CD4-positive, CD25-positive, alpha-beta regulatory T cell (primary cell): Measurements from ENCODE around the gene ANKS1B. TPM values are rescaled to one million over a fixed set of nuclear protein-coding genes. Genes with fewer than 3 reads are reported as not detected.

ENCODE experiments used
- ATAC-seq, 2 donors: fragments of 150-1000 bp; cut with Tn5 transposase; one replicate each; pipeline ENCODE4 v1.10.0; 2021; ENCODE audit warnings: low read depth in 2 of 2, moderate number of reproducible peaks in 2 of 2, moderate library complexity in 1 of 2
- DNase-seq, 3 donors: peaks; one replicate each; pipeline versions ENCODE4 v3.0.0 to v3.0.0-alpha.2; 2012 to 2022; ENCODE audit warnings: mixed read lengths in 1 of 3
- H3K27ac ChIP-seq: one replicate; pipeline ENCODE4 v1.7.0; 2013; ENCODE audit warnings: mild to moderate bottlenecking, low read length; ENCODE audit not compliant: insufficient read depth, poor library complexity, severe bottlenecking
- H3K27me3 ChIP-seq: one replicate; pipeline ENCODE4 v1.7.0; 2013; ENCODE audit warnings: low read length; ENCODE audit not compliant: control insufficient read depth, insufficient read depth
- H3K36me3 ChIP-seq: one replicate; pipeline ENCODE4 v1.7.0; 2013; ENCODE audit warnings: mild to moderate bottlenecking, low read length, moderate library complexity; ENCODE audit not compliant: control insufficient read depth, insufficient read depth
- H3K4me1 ChIP-seq: 2 replicates; pipeline ENCODE4 v1.7.0; 2013; ENCODE audit warnings: mild to moderate bottlenecking, low read length; ENCODE audit not compliant: insufficient read depth, control insufficient read depth, poor library complexity, severe bottlenecking
- H3K4me3 ChIP-seq: one replicate; pipeline ENCODE4 v1.7.0; 2013; ENCODE audit warnings: low read depth, mild to moderate bottlenecking, low read length, moderate library complexity
- H3K9me3 ChIP-seq, 2 experiments: 1 replicate in 1 of 2; 2 replicates in 1 of 2; pipeline ENCODE4 v1.7.0; 2013; ENCODE audit warnings: low read length in 2 of 2, mild to moderate bottlenecking in 1 of 2, moderate library complexity in 1 of 2; ENCODE audit not compliant: control insufficient read depth in 2 of 2
- H3K27ac Mint-ChIP-seq, 3 donors: one replicate each; pipeline ENCODE4 v1.8.0; 2020 to 2022; ENCODE audit warnings: mild to moderate bottlenecking in 3 of 3, mixed read lengths in 3 of 3, moderate library complexity in 2 of 3
- H3K27me3 Mint-ChIP-seq: one replicate; pipeline ENCODE4 v1.8.0; 2022; ENCODE audit warnings: mild to moderate bottlenecking, mixed read lengths
- H3K36me3 Mint-ChIP-seq: one replicate; pipeline ENCODE4 v1.8.0; 2020; ENCODE audit warnings: mixed read lengths
- H3K4me1 Mint-ChIP-seq, 4 donors: one replicate each; pipeline ENCODE4 v1.8.0; 2020 to 2022; ENCODE audit warnings: mixed read lengths in 4 of 4, mild to moderate bottlenecking in 1 of 4
- H3K4me3 Mint-ChIP-seq, 4 donors: one replicate each; pipeline ENCODE4 v1.8.0; 2020 to 2022; ENCODE audit warnings: mild to moderate bottlenecking in 4 of 4, mixed read lengths in 4 of 4, moderate library complexity in 3 of 4
- H3K9me3 Mint-ChIP-seq, 7 donors: one replicate each; pipeline ENCODE4 v1.8.0; 2020 to 2022; ENCODE audit warnings: mixed read lengths in 7 of 7, mild to moderate bottlenecking in 3 of 7, moderate library complexity in 2 of 7
- polyA plus RNA-seq, 4 donors: library from polyadenylated mRNA; unstranded; fragments of 300-500 nt; fragmentation: Illumina TruSeq; gene quantifications; one replicate each; pipeline ENCODE4 v1.2.3, GENCODE V29; 2021
- total RNA-seq: library from RNA; stranded (reverse); gene quantifications from one replicate; pipeline ENCODE4 v1.2.3, GENCODE V29; 2022

ANKS1B gene
- total and polyA plus RNA-seq, 5 donors from 2014 or later = 4.0 to 15.9 (median 9.5) TPM

DNA sequence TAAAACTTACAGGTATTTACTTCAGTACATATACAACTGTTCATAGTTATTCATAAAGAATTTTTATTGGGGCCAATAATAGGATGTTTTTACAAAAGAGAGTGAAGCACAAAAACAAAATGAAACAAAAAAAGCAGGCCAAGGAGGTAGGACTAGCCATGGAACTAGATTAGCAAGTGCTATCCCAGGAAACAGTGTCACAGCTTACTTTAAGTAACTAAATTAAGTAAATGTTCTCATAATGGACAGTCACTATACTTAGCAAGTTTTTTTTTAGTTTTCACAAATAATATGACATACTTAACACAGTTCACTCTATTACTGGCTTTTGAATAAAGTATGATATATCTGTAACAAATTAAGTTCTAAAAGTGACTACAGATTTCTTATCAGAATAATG, 213.1 kb downstream of the ANKS1B start:
- no peaks in the 10 kb centered on the region for H3K4me1 Mint-ChIP-seq
- no peaks in the 10 kb centered on the region for H3K9me3 ChIP-seq
- H3K4me1 ChIP-seq = no peaks in the 10 kb centered on the region
- H3K27ac Mint-ChIP-seq = no peak overlapping the region
- DNase-seq = no peak
- no peaks in the 10 kb centered on the region for H3K36me3 Mint-ChIP-seq
- no peak overlapping the region for H3K27ac ChIP-seq
- ATAC-seq = no peak
- no peak overlapping the region for H3K4me3 ChIP-seq
- H3K9me3 Mint-ChIP-seq = peaks cover 0 to 2% (median 0%) of the 10 kb centered on the region in 7 donors
- no peak overlapping the region for H3K4me3 Mint-ChIP-seq
- no peaks in the 10 kb centered on the region for H3K36me3 ChIP-seq
- H3K27me3 ChIP-seq = no peaks in the 10 kb centered on the region
- H3K27me3 Mint-ChIP-seq = no peaks in the 10 kb centered on the region

- Histone ChIP-seq H3K9me3 (no peaks in the 10 kb centered on the region), H3K27me3 (no peaks in the 10 kb centered on the region), H3K27ac (no peak overlapping the region), H3K36me3 (no peaks in the 10 kb centered on the region), H3K4me3 (no peak overlapping the region), H3K4me1 (no peaks in the 10 kb centered on the region)
- DNase-seq = no peak
- Mint-ChIP-seq H3K36me3 (no peaks in the 10 kb centered on the region), H3K9me3 (no peaks in the 10 kb centered on the region), H3K4me3 (no peak overlapping the region), H3K4me1 (no peaks in the 10 kb centered on the region), H3K27ac (no peak overlapping the region), H3K27me3 (no peaks in the 10 kb centered on the region)
- no peak for ATAC-seq
Observed at GRCh38 chr12:99769396-99769980, 215.2 kb downstream of the ANKS1B start.

GRCh38 chr12:99768758-99769157, 216.0 kb downstream of the ANKS1B start:
- ATAC-seq (no peak), DNase-seq (no peak)
- no peaks in the 10 kb centered on the region for H3K9me3 Mint-ChIP-seq

DNA sequence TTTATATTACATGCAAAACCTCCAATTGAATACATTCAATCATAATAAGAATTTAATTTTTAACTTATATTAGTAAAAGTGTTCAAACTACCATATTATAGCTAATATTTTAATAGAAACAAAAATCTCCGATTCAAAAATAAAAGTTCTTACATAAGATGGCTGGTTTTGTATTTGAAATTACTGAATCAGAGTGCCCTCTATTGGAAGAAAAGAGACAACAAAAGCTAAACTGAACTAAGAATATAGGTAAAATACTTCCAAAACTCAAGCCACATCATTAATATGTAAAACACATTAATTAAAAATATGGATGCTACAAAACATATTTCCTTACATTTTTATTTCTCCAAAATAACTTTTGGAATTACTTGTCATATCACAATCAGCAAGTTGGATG, 216.9 kb downstream of the ANKS1B start:
- no peaks in the 10 kb centered on the region for H3K9me3 ChIP-seq
- DNase-seq = peak in 1 of 3 donors; percentile 8
- H3K36me3 ChIP-seq = no peaks in the 10 kb centered on the region
- Mint-ChIP-seq H3K4me1 (no peaks in the 10 kb centered on the region), H3K9me3 (peaks cover 0 to 3% (median 0%) of the 10 kb centered on the region in 7 donors), H3K27ac (no peak overlapping the region), H3K36me3 (no peaks in the 10 kb centered on the region), H3K4me3 (no peak overlapping the region), H3K27me3 (no peaks in the 10 kb centered on the region)
- no peak overlapping the region for H3K4me3 ChIP-seq
- no peaks in the 10 kb centered on the region for H3K4me1 ChIP-seq
- no peak for ATAC-seq
- H3K27ac ChIP-seq = no peak overlapping the region
- H3K27me3 ChIP-seq = no peaks in the 10 kb centered on the region

More at GRCh38 chr12:99768758-99769157, 216.0 kb downstream of the ANKS1B start:
- Histone ChIP-seq H3K27ac (no peak overlapping the region), H3K4me3 (no peak overlapping the region), H3K36me3 (no peaks in the 10 kb centered on the region), H3K27me3 (no peaks in the 10 kb centered on the region), H3K9me3 (no peaks in the 10 kb centered on the region), H3K4me1 (no peaks in the 10 kb centered on the region)
- H3K27ac Mint-ChIP-seq = no peak overlapping the region
- no peak overlapping the region for H3K4me3 Mint-ChIP-seq
- no peaks in the 10 kb centered on the region for H3K36me3 Mint-ChIP-seq
- H3K27me3 Mint-ChIP-seq = no peaks in the 10 kb centered on the region
- H3K4me1 Mint-ChIP-seq = no peaks in the 10 kb centered on the region

GRCh38 chr12:99766408-99766807, 218.3 kb downstream of the ANKS1B start:
- peaks cover 0 to 3% (median 0%) of the 10 kb centered on the region in 7 donors for H3K9me3 Mint-ChIP-seq
- H3K9me3 ChIP-seq = no peaks in the 10 kb centered on the region
- H3K27ac ChIP-seq = no peak overlapping the region
- H3K27ac Mint-ChIP-seq = no peak overlapping the region
- H3K4me3 ChIP-seq = no peak overlapping the region
- ATAC-seq (no peak), DNase-seq (no peak)
- no peaks in the 10 kb centered on the region for H3K36me3 Mint-ChIP-seq
- H3K27me3 Mint-ChIP-seq = no peaks in the 10 kb centered on the region
- no peaks in the 10 kb centered on the region for H3K36me3 ChIP-seq
- no peaks in the 10 kb centered on the region for H3K4me1 Mint-ChIP-seq
- no peaks in the 10 kb centered on the region for H3K27me3 ChIP-seq
- no peak overlapping the region for H3K4me3 Mint-ChIP-seq
- H3K4me1 ChIP-seq = no peaks in the 10 kb centered on the region

DNA sequence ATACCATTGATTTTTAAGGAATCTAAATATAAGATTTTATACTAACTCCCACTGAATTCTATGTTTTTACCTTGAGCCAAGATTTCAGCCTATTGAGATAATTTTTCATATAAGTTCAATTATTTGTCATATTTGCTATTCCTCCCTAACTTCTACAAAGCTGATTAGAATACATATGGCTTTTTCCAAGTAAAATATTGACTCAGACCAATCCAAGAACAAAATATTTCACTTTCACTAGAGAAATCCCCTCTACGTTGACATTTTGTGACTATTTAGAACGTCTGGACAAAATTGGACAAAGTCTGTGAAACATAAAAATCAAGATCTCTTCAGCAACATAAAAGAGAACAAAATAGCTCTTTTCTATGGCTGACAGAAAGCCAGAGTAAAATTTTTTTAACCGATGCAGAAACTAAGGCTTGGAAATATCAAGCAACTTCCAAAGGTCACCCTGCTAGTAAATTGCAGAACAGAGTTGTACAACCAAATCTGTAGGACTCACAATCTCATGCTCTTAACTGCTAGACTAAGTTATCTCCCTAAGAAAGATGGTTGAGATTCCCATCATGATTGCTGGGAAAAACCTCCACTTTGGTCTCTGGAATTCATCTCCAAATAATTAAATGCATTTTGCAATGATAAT, 219.1 kb downstream of the ANKS1B start:
- H3K27me3 Mint-ChIP-seq = peaks cover 4% of the 10 kb centered on the region
- H3K4me3 Mint-ChIP-seq = no peak overlapping the region
- no peak for DNase-seq
- no peak overlapping the region for H3K27ac Mint-ChIP-seq
- H3K4me3 ChIP-seq = no peak overlapping the region
- no peaks in the 10 kb centered on the region for H3K4me1 ChIP-seq
- H3K27ac ChIP-seq = no peak overlapping the region
- H3K9me3 Mint-ChIP-seq = peaks cover 0 to 3% (median 0%) of the 10 kb centered on the region in 7 donors
- no peaks in the 10 kb centered on the region for H3K27me3 ChIP-seq
- no peaks in the 10 kb centered on the region for H3K4me1 Mint-ChIP-seq
- no peaks in the 10 kb centered on the region for H3K9me3 ChIP-seq
- H3K36me3 ChIP-seq = no peaks in the 10 kb centered on the region
- ATAC-seq = no peak
- no peaks in the 10 kb centered on the region for H3K36me3 Mint-ChIP-seq

- H3K27me3 ChIP-seq = no peaks in the 10 kb centered on the region
- H3K27ac Mint-ChIP-seq = no peak overlapping the region
- H3K4me1 Mint-ChIP-seq = no peaks in the 10 kb centered on the region
- H3K4me1 ChIP-seq = no peaks in the 10 kb centered on the region
- ATAC-seq = no peak
- no peak overlapping the region for H3K4me3 ChIP-seq
- DNase-seq = no peak
- H3K27me3 Mint-ChIP-seq = peaks cover 4% of the 10 kb centered on the region
- no peak overlapping the region for H3K4me3 Mint-ChIP-seq
- H3K27ac ChIP-seq = no peak overlapping the region
- no peaks in the 10 kb centered on the region for H3K9me3 ChIP-seq
- peaks cover 0 to 6% (median 2%) of the 10 kb centered on the region in 7 donors for H3K9me3 Mint-ChIP-seq
- H3K36me3 Mint-ChIP-seq = no peaks in the 10 kb centered on the region
- no peaks in the 10 kb centered on the region for H3K36me3 ChIP-seq
Observed at GRCh38 chr12:99759444-99759843, 225.3 kb downstream of the ANKS1B start.

DNA sequence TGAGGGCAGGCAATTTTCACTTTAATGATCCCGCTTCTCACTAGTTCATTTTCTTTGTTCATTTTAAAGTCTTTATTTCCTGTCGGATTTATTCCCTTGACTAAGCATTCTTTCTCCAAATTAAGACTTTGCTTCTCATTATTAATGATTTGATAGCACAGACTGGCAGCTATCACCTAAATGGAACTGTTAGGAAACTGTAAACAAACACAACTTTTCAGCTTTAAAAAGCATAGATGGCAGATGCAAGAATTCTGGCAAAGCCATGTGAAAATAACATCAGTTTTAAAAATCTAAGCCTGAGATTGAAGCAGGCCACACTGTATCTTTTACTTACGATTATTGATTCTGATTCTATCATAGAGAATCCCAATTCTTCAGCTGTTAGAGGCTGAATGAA, 225.7 kb downstream of the ANKS1B start:
- Histone ChIP-seq H3K27ac (no peak overlapping the region), H3K4me3 (no peak overlapping the region), H3K9me3 (no peaks in the 10 kb centered on the region), H3K4me1 (no peaks in the 10 kb centered on the region), H3K36me3 (no peaks in the 10 kb centered on the region), H3K27me3 (no peaks in the 10 kb centered on the region)
- DNase-seq = no peak
- Mint-ChIP-seq H3K27ac (no peak overlapping the region), H3K9me3 (peaks cover 0 to 10% (median 2%) of the 10 kb centered on the region in 7 donors), H3K27me3 (peaks cover 4% of the 10 kb centered on the region), H3K36me3 (no peaks in the 10 kb centered on the region), H3K4me1 (no peaks in the 10 kb centered on the region), H3K4me3 (no peak overlapping the region)
- no peak for ATAC-seq
